Measurements from ENCODE around the gene TAF6. TPM values are rescaled to one million over a fixed set of nuclear protein-coding genes. Genes with fewer than 3 reads are reported as not detected.

The TAF6 gene
- total RNA-seq, 4 donors from 2014 or later, result 31.7 to 59.3 (median 48.9) TPM

DNA sequence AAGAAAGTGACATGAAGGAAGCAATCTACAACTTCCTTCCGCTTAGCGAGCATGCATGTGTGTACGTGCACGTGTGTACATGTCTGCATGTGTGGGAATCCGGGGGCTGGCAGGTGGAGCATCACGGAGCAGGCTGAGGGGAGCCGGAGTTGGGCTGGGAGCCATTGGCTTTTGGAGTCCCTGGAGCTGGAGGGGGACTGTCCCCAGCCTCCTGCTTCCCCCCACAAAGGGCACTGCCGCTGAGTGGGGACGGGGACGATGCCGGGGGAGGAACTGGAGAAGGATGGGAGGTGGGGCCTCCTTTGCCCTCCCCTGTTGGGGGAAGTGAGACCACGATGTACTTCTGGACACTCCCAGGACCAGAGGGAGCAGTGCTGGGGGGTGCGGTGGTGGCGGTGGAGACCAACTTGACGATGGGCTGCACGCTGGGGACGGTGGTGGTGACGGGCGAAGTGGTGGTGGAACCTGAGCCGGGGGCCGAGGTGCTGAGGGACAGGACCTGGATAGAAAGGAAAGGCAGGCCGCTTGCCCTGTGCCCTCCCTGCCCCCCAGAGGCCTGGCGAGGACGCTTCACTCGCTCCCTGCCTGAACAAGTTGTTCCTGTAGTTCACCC is 11.9 kb downstream of the TAF6 start:
- no peaks in the 10 kb centered on the region for H3K27me3 ChIP-seq
- peaks cover 87% of the 10 kb centered on the region for H3K36me3 ChIP-seq
- TF ChIP-seq POLR2AphosphoS5 (IDR thresholded peaks at IDR 0.05), result no peak
- TF ChIP-seq, protein P1, sequence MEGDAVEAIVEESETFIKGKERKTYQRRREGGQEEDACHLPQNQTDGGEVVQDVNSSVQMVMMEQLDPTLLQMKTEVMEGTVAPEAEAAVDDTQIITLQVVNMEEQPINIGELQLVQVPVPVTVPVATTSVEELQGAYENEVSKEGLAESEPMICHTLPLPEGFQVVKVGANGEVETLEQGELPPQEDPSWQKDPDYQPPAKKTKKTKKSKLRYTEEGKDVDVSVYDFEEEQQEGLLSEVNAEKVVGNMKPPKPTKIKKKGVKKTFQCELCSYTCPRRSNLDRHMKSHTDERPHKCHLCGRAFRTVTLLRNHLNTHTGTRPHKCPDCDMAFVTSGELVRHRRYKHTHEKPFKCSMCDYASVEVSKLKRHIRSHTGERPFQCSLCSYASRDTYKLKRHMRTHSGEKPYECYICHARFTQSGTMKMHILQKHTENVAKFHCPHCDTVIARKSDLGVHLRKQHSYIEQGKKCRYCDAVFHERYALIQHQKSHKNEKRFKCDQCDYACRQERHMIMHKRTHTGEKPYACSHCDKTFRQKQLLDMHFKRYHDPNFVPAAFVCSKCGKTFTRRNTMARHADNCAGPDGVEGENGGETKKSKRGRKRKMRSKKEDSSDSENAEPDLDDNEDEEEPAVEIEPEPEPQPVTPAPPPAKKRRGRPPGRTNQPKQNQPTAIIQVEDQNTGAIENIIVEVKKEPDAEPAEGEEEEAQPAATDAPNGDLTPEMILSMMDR (IDR thresholded peaks at IDR 0.05), result no peak
- TF ChIP-seq POLR2A (IDR thresholded peaks at IDR 0.05), result no peak
- TF ChIP-seq EP300 (IDR thresholded peaks at IDR 0.05), result no peak
- H3K4me3 ChIP-seq, result no peak overlapping the region
- 83% methylated on average over 25 of the region's 25 CpGs for WGBS
- H3K4me1 ChIP-seq, result peaks cover 6% of the 10 kb centered on the region
- H3K27ac ChIP-seq, result no peak overlapping the region
- H3K9me3 ChIP-seq, result no peaks in the 10 kb centered on the region
- DNase-seq (ENCODE audit: low spot score in 2 of 2), result no peak

- DNase-seq (ENCODE audit: low spot score in 2 of 2), result no peak
- no peaks in the 10 kb centered on the region for H3K9me3 ChIP-seq
- WGBS, result 83% methylated on average over 15 of the region's 17 CpGs
- H3K27ac ChIP-seq, result no peak overlapping the region
- peaks cover 10% of the 10 kb centered on the region for H3K4me1 ChIP-seq
- H3K4me3 ChIP-seq, result no peak overlapping the region
- H3K36me3 ChIP-seq, result peaks cover 81% of the 10 kb centered on the region
- no peaks in the 10 kb centered on the region for H3K27me3 ChIP-seq
- TF ChIP-seq, protein P1 (IDR thresholded peaks at IDR 0.05), result no peak
- TF ChIP-seq POLR2AphosphoS5 (IDR thresholded peaks at IDR 0.05) (no peak), EP300 (IDR thresholded peaks at IDR 0.05) (no peak), POLR2A (IDR thresholded peaks at IDR 0.05) (no peak)
These were observed 12.5 kb downstream of the TAF6 start for GRCh38 chr7:100106633-100107032.

DNA sequence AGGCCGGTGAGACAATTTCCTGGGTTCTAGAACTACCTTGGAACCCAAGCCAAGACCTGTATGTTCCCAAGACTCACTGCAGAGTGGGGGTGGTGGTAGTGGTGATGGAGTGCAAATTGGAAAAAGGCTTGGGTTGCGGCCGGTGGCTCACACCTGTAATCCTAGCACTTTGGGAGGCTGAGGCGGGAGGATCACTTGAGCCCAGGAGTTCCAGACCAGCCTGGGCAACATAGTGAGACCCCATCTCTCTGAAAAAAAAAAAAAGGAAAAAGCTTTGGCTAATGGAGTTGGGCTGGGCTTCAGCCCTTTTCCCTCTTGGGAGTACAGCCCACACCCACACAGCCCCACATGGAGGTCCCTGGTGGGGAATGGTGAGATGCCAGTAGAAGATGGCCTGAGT is 13.6 kb downstream of the TAF6 start:
- no peaks in the 10 kb centered on the region for H3K9me3 ChIP-seq
- H3K4me3 ChIP-seq, result no peak overlapping the region
- H3K36me3 ChIP-seq, result peaks cover 71% of the 10 kb centered on the region
- no peak for DNase-seq (ENCODE audit: low spot score in 2 of 2)
- H3K27me3 ChIP-seq, result no peaks in the 10 kb centered on the region
- 96% methylated on average over 4 of the region's 4 CpGs for WGBS
- H3K27ac ChIP-seq, result no peak overlapping the region
- peaks cover 10% of the 10 kb centered on the region for H3K4me1 ChIP-seq
- no peak for TF ChIP-seq POLR2AphosphoS5 (IDR thresholded peaks at IDR 0.05)
- TF ChIP-seq POLR2A (IDR thresholded peaks at IDR 0.05), result no peak
- TF ChIP-seq, protein P1 (IDR thresholded peaks at IDR 0.05), result no peak
- TF ChIP-seq EP300 (IDR thresholded peaks at IDR 0.05), result no peak

GRCh38 chr7:100102950-100103840 is 16.0 kb downstream of the TAF6 start:
- no peak for DNase-seq (ENCODE audit: low spot score in 2 of 2)
- no peaks in the 10 kb centered on the region for H3K9me3 ChIP-seq
- peaks cover 24% of the 10 kb centered on the region for H3K4me1 ChIP-seq
- H3K27ac ChIP-seq, result no peak overlapping the region
- 86% methylated on average over 17 of the region's 17 CpGs for WGBS
- H3K27me3 ChIP-seq, result no peaks in the 10 kb centered on the region
- no peak overlapping the region for H3K4me3 ChIP-seq
- no peak for TF ChIP-seq POLR2A (IDR thresholded peaks at IDR 0.05)
- TF ChIP-seq, protein P1 (IDR thresholded peaks at IDR 0.05), result no peak
- no peak for TF ChIP-seq POLR2AphosphoS5 (IDR thresholded peaks at IDR 0.05)
- TF ChIP-seq EP300 (IDR thresholded peaks at IDR 0.05), result no peak
- peaks cover 60% of the 10 kb centered on the region for H3K36me3 ChIP-seq
